Kidney (tissue), 14 donors: ENCODE data around the gene NLGN1. TPM values are rescaled to one million over a fixed set of nuclear protein-coding genes. Genes with fewer than 3 reads are reported as not detected.

Experiments
- DNase-seq, 5 donors: peaks; one replicate each; pipeline ENCODE4 v3.0.0-alpha.2; 2013 to 2020
- FAIRE-seq: peaks from 2 replicates; lab custom pipeline; 2012; peaks lifted over from hg19 to GRCh38; lab: Jason Lieb, UNC
- H3K27ac ChIP-seq, 2 donors: one replicate each; pipeline ENCODE4 v1.7.0; 2013; ENCODE audit warnings: low read depth in 2 of 2, low read length in 2 of 2, inconsistent platforms in 1 of 2
- H3K27me3 ChIP-seq: one replicate; pipeline ENCODE4 v1.7.1; 2013; ENCODE audit warnings: low read length, inconsistent platforms; ENCODE audit not compliant: control insufficient read depth, insufficient read depth
- H3K36me3 ChIP-seq, 3 donors: one replicate each; pipeline versions ENCODE4 v1.7.0 to v1.7.1; 2013; ENCODE audit warnings: low read length in 3 of 3, control low read depth in 1 of 3, inconsistent platforms in 1 of 3; ENCODE audit not compliant: insufficient read depth in 3 of 3, control insufficient read depth in 2 of 3
- H3K4me1 ChIP-seq, 3 donors: one replicate each; pipeline versions ENCODE4 v1.7.0 to v1.7.1; 2013; ENCODE audit warnings: low read length in 3 of 3, inconsistent platforms in 1 of 3, low read depth in 1 of 3; ENCODE audit not compliant: control insufficient read depth in 2 of 3, insufficient read depth in 2 of 3
- H3K4me3 ChIP-seq, 3 donors: one replicate each; pipeline versions ENCODE4 v1.7.0 to v1.8.1; 2013; ENCODE audit warnings: low read length in 3 of 3, control low read depth in 1 of 3, inconsistent platforms in 1 of 3
- H3K9ac ChIP-seq, 3 donors: one replicate each; pipeline versions ENCODE4 v1.7.0 to v1.7.1; 2013; ENCODE audit warnings: low read length in 3 of 3, control low read depth in 1 of 3, inconsistent platforms in 1 of 3
- H3K9me3 ChIP-seq, 3 donors: one replicate each; pipeline versions ENCODE4 v1.7.0 to v1.7.1; 2013; ENCODE audit warnings: low read length in 3 of 3, control low read depth in 1 of 3, inconsistent platforms in 1 of 3; ENCODE audit not compliant: control insufficient read depth in 2 of 3, insufficient read depth in 1 of 3
- CTCF ChIP-seq: IDR thresholded peaks from 3 replicates; pipeline ENCODE4 v1.5.1; 2012; ENCODE audit warnings: mild to moderate bottlenecking, moderate library complexity, borderline replicate concordance; ENCODE audit not compliant: insufficient read depth; ENCODE audit errors: extremely low read depth
- intact Hi-C: fragments of 100-400 bp; cut with DNase I; formaldehyde crosslinking; loops from one replicate; pipeline ENCODE4 v1.11.1; 2022
- polyA plus RNA-seq: library from polyadenylated mRNA; stranded (reverse); fragments of 350-450 nt; fragmentation: Illumina TruSeq; extraction: RNeasy Lipid Tissue Mini Kit (QIAGEN cat#74804); gene quantifications from one replicate; pipeline ENCODE4 v1.2.3, GENCODE V29; 2014; ENCODE audit warnings: low read depth, low replicate concordance; ENCODE audit not compliant: insufficient read depth
- total RNA-seq: library from RNA; stranded (reverse); fragmentation: NEBNext Ultra II Directional; extraction: Animal tissue kit (Norgen Biotek cat#: 25700); gene quantifications from one replicate; pipeline ENCODE4 v1.2.1, GENCODE V29; 2021
- donor health status: control.
- donor health status: control.
- donor health status: control.
- donor health status: control.
- donor health status: control.
- donor health status: DM: yes; HTN: yes; CAD: no.
- donor health status: Normal renal cell carcinoma (clear cell type).

The NLGN1 gene
- total and polyA plus RNA-seq, 2 donors from 2014 or later, result 0.49 to 19.4 TPM

DNA sequence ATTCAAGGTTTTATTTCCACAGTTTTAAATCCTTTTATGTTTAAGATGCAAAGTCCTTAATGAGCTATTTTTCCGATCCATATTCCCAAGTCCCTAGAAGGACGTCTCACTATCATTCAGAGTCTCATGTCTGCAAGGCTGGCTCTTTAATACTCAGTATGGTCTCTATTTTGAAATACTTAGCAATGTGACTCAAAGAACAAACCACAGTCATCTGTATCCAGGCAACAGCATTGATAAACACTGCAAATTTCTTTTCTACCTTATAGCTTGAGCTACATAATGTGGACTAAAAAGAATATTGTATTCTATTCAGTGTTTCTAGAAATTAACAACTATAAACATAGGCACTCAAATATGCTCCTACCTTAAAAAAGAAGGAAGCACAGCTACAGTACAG lies 873.3 kb downstream of the NLGN1 start:
- H3K4me3 ChIP-seq, result no peak overlapping the region
- intact Hi-C loops, result no loop called here
- DNase-seq, result no peak
- no peaks in the 10 kb centered on the region for H3K4me1 ChIP-seq
- H3K9ac ChIP-seq, result no peak overlapping the region
- TF ChIP-seq CTCF, result no peak
- no peak for FAIRE-seq
- H3K9me3 ChIP-seq, result no peaks in the 10 kb centered on the region
- H3K27me3 ChIP-seq, result no peaks in the 10 kb centered on the region
- H3K27ac ChIP-seq, result no peak overlapping the region
- no peaks in the 10 kb centered on the region for H3K36me3 ChIP-seq

DNA sequence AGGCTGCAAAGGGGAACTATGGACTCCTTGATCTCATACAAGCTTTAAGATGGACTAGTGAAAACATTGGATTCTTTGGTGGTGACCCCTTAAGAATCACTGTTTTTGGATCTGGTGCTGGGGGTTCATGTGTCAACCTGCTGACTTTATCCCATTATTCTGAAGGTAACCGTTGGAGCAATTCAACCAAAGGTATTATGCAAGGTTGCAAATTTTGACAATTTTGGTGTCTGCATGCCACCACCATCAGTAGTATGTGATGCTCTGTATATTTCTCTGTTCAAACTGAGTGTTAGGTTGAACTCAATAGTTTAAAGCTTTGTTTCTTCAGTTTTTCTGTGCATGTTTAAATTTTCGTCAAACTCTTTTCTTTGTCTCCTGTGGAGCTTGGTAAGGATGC lies 877.8 kb downstream of the NLGN1 start:
- Histone ChIP-seq H3K27ac (no peak overlapping the region), H3K9me3 (no peaks in the 10 kb centered on the region), H3K4me3 (no peak overlapping the region), H3K4me1 (no peaks in the 10 kb centered on the region), H3K36me3 (no peaks in the 10 kb centered on the region), H3K27me3 (no peaks in the 10 kb centered on the region), H3K9ac (no peak overlapping the region)
- DNase-seq, result no peak
- intact Hi-C loops, result no loop called here
- FAIRE-seq, result no peak
- TF ChIP-seq CTCF, result no peak

- intact Hi-C loops, result no loop called here
- TF ChIP-seq CTCF, result no peak
- no peaks in the 10 kb centered on the region for H3K9me3 ChIP-seq
- no peaks in the 10 kb centered on the region for H3K4me1 ChIP-seq
- no peaks in the 10 kb centered on the region for H3K27me3 ChIP-seq
- DNase-seq (no peak), FAIRE-seq (no peak)
- no peak overlapping the region for H3K27ac ChIP-seq
- H3K4me3 ChIP-seq, result no peak overlapping the region
- no peak overlapping the region for H3K9ac ChIP-seq
- no peaks in the 10 kb centered on the region for H3K36me3 ChIP-seq
These were observed 879.3 kb downstream of the NLGN1 start for GRCh38 chr3:174276826-174277225.

DNA sequence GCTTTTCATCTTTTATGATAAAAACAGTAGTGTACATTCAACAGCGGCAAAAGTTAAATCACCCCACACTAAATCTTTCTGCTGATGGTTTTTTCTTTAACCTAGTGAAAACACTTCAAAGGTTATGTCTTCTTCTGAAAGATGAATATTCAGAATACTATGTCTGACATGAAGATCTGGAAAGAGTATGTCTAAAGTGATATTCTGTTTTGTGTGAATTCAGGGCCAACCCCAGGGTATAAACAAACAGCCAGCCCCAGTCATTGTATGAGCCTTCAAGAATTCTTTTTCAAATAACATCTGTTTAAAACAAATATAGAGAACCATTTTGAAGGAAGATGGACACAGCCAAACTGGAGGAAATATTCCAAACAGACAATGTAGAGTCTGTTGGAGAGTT lies 880.5 kb downstream of the NLGN1 start:
- H3K36me3 ChIP-seq, result no peaks in the 10 kb centered on the region
- no peak for TF ChIP-seq CTCF
- no peaks in the 10 kb centered on the region for H3K27me3 ChIP-seq
- no peaks in the 10 kb centered on the region for H3K4me1 ChIP-seq
- intact Hi-C loops, result no loop called here
- no peak overlapping the region for H3K27ac ChIP-seq
- no peaks in the 10 kb centered on the region for H3K9me3 ChIP-seq
- no peak overlapping the region for H3K4me3 ChIP-seq
- DNase-seq, result no peak
- H3K9ac ChIP-seq, result no peak overlapping the region
- FAIRE-seq, result no peak
